HCT116 (cell line): ENCODE data around the gene IL1RAP. TPM values are rescaled to one million over a fixed set of nuclear protein-coding genes. Genes with fewer than 3 reads are reported as not detected.

ENCODE experiments used
- ATAC-seq: fragments of 200-7000 bp; cut with Tn5 transposase; 2 replicates; pipeline ENCODE4 v1.9.1; 2020; ENCODE audit warnings: mild to moderate bottlenecking, moderate library complexity
- BruUV-seq: library from RNA; stranded (reverse); fragments of 400-500 nt; replicated peaks from 2 replicates; lab custom pipeline; 2021; lab: Mats Ljungman, UMichigan
- CTCF ChIA-PET: fragments of 300-600 bp; sonication (Branson Sonifier 250); formaldehyde crosslinking; loops from one replicate; lab custom pipeline; 2021; ENCODE audit warnings: antibody characterized with exemption; lab: Charles Lee
- POLR2A ChIA-PET: fragments of 300-600, 350-600 bp; sonication (Branson Sonifier 250); formaldehyde crosslinking; loops from one replicate; lab custom pipeline; 2021; ENCODE audit warnings: antibody characterized with exemption; lab: Charles Lee
- RAD21 ChIA-PET, 2 experiments: fragments of 300-600 bp; sonication (Branson Sonifier 250); formaldehyde crosslinking; loops; one replicate each; lab custom pipeline; 2023; ENCODE audit warnings: low total read pairs in 2 of 2; ENCODE audit not compliant: uncharacterized antibody in 2 of 2, unreplicated experiment in 2 of 2, low non-redundant PET in 1 of 2; lab: Charles Lee
- DNase-seq: peaks from one replicate; pipeline ENCODE4 v3.0.0-alpha.2; 2010; ENCODE audit warnings: low read depth, low spot score
- H2AFZ ChIP-seq: fragments of 200-600 bp; shearing (Covaris generic), sonication (generic); 2 replicates; pipeline ENCODE4 v1.6.1; 2017; ENCODE audit warnings: low read depth, mixed run types, mixed read lengths, antibody characterized with exemption, low read length; ENCODE audit not compliant: poor library complexity, severe bottlenecking
- H3K27ac ChIP-seq: 2 replicates; pipeline ENCODE4 v1.5.1; 2012; ENCODE audit warnings: low read depth, low read length
- H3K27me3 ChIP-seq: fragments of 200-600 bp; sonication (generic); 2 replicates; pipeline ENCODE4 v1.6.1; 2016; ENCODE audit warnings: mixed run types, low read length, mixed read lengths; ENCODE audit not compliant: insufficient read depth
- H3K36me3 ChIP-seq, 2 experiments: fragments of 200-500 bp in 1 of 2; fragments of 200-600 bp in 1 of 2; sonication (Bioruptor generic) in 1 of 2; sonication (generic) in 1 of 2; 2 replicates each; pipeline versions ENCODE4 v1.5.1 to v1.6.1; 2014 to 2016; ENCODE audit warnings: low read length in 2 of 2, inconsistent platforms in 1 of 2, mixed read lengths in 1 of 2, mixed run types in 1 of 2; ENCODE audit not compliant: insufficient read depth in 2 of 2, control insufficient read depth in 1 of 2
- H3K4me1 ChIP-seq, 2 experiments: fragments of 200-600 bp in 1 of 2; sonication (generic) in 1 of 2; 2 replicates each; pipeline versions ENCODE4 v1.5.1 to v1.6.1; 2012 to 2017; ENCODE audit warnings: low read length in 2 of 2, inconsistent platforms in 1 of 2, mild to moderate bottlenecking in 1 of 2, mixed read lengths in 1 of 2, mixed run types in 1 of 2, moderate library complexity in 1 of 2; ENCODE audit not compliant: insufficient read depth in 2 of 2, control insufficient read depth in 1 of 2
- H3K4me2 ChIP-seq: fragments of 200-600 bp; sonication (generic); 2 replicates; pipeline ENCODE4 v1.6.1; 2017; ENCODE audit warnings: mixed run types, low read length, mixed read lengths
- H3K4me3 ChIP-seq, 2 experiments: fragments of 200-600 bp in 1 of 2; sonication (generic) in 1 of 2; replicated peaks in 1 of 2; 2 replicates each; pipeline ENCODE4 v1.5.1; 2011 to 2016; ENCODE audit warnings: low read length in 2 of 2, control low read depth in 1 of 2, low read depth in 1 of 2, mild to moderate bottlenecking in 1 of 2, mixed read lengths in 1 of 2, mixed run types in 1 of 2
- H3K79me2 ChIP-seq: fragments of 200-600 bp; sonication (generic); 2 replicates; pipeline ENCODE4 v1.6.1; 2017; ENCODE audit warnings: mild to moderate bottlenecking, mixed run types, low read length, moderate library complexity, mixed read lengths; ENCODE audit not compliant: insufficient read depth
- H3K9ac ChIP-seq: fragments of 200-600 bp; sonication (generic); 2 replicates; pipeline ENCODE4 v1.6.1; 2016; ENCODE audit warnings: low read length, mixed read lengths
- H3K9me2 ChIP-seq: fragments of 200-600 bp; sonication (generic), shearing (Covaris generic); 2 replicates; pipeline ENCODE4 v1.6.1; 2017; ENCODE audit warnings: mixed run types, mild to moderate bottlenecking, moderate library complexity; ENCODE audit not compliant: insufficient read depth
- H3K9me3 ChIP-seq, 2 experiments: fragments of 200-500 bp in 1 of 2; fragments of 200-600 bp in 1 of 2; sonication (Bioruptor generic) in 1 of 2; sonication (generic) in 1 of 2; 2 replicates each; pipeline ENCODE4 v1.6.1; 2014 to 2017; ENCODE audit warnings: low read length in 2 of 2, mixed read lengths in 2 of 2, inconsistent platforms in 1 of 2, low read depth in 1 of 2, mild to moderate bottlenecking in 1 of 2, mixed run types in 1 of 2, moderate library complexity in 1 of 2; ENCODE audit not compliant: control insufficient read depth in 1 of 2, insufficient read depth in 1 of 2
- H4K20me1 ChIP-seq: fragments of 200-600 bp; sonication (generic), shearing (Covaris generic); 2 replicates; pipeline ENCODE4 v1.6.1; 2017; ENCODE audit warnings: mixed run types, mild to moderate bottlenecking, moderate library complexity; ENCODE audit not compliant: insufficient read depth
- EGR1 ChIP-seq: IDR thresholded peaks from 2 replicates; pipeline ENCODE4 v1.6.1; 2012; ENCODE audit warnings: low read depth
- EZH2 ChIP-seq: fragments of 200-600 bp; sonication (generic); IDR thresholded peaks from 2 replicates; pipeline ENCODE4 v1.6.1; 2017; ENCODE audit warnings: antibody characterized with exemption, mixed run types
- EZH2phosphoT487 ChIP-seq: fragments of 200-600 bp; IDR thresholded peaks from 2 replicates; pipeline ENCODE4 v1.6.1; 2018; ENCODE audit warnings: antibody characterized with exemption, borderline replicate concordance
- FOSL1 ChIP-seq: IDR thresholded peaks from 2 replicates; pipeline ENCODE4 v1.6.1; 2012; ENCODE audit warnings: low read depth
- JUND ChIP-seq: IDR thresholded peaks from 2 replicates; pipeline ENCODE4 v1.6.1; 2012
- MAX ChIP-seq: IDR thresholded peaks from 2 replicates; pipeline ENCODE4 v1.6.1; 2012
- POLR2A ChIP-seq: IDR thresholded peaks from 2 replicates; pipeline ENCODE4 v1.7.0; 2011; ENCODE audit warnings: borderline replicate concordance; ENCODE audit not compliant: insufficient read depth, insufficient read length; ENCODE audit errors: extremely low read depth
- POLR2AphosphoS5 ChIP-seq: IDR thresholded peaks from 2 replicates; pipeline ENCODE4 v1.6.1; 2011; ENCODE audit warnings: mild to moderate bottlenecking, low read depth, low read length, moderate library complexity
- RAD21 ChIP-seq: IDR thresholded peaks from 2 replicates; pipeline ENCODE4 v1.6.1; 2012; ENCODE audit warnings: low read depth, mild to moderate bottlenecking
- REST ChIP-seq: IDR thresholded peaks from 2 replicates; pipeline ENCODE4 v1.6.1; 2012; ENCODE audit warnings: low read depth
- SIN3A ChIP-seq: IDR thresholded peaks from 2 replicates; pipeline ENCODE4 v1.6.1; 2012; ENCODE audit warnings: low read depth
- SP1 ChIP-seq: IDR thresholded peaks from 2 replicates; pipeline ENCODE4 v1.6.1; 2012; ENCODE audit warnings: low read depth
- SRF ChIP-seq: IDR thresholded peaks from 2 replicates; pipeline ENCODE4 v1.6.1; 2012; ENCODE audit warnings: low read depth
- TCF7L2 ChIP-seq: IDR thresholded peaks from 2 replicates; pipeline ENCODE4 v1.7.0; 2011; ENCODE audit warnings: borderline replicate concordance, inconsistent platforms; ENCODE audit not compliant: insufficient read depth, insufficient read length; ENCODE audit errors: extremely low read depth
- YY1 ChIP-seq: IDR thresholded peaks from 2 replicates; pipeline ENCODE4 v1.6.1; 2011; ENCODE audit warnings: low read length, low read depth, moderate library complexity, mild to moderate bottlenecking; ENCODE audit not compliant: insufficient replicate concordance; ENCODE audit errors: extremely low read depth
- ZBTB33 ChIP-seq: IDR thresholded peaks from 2 replicates; pipeline ENCODE4 v1.6.1; 2011; ENCODE audit warnings: mild to moderate bottlenecking, low read length, moderate library complexity; ENCODE audit not compliant: insufficient replicate concordance; ENCODE audit errors: extremely low read depth
- ZNF274 ChIP-seq: fragments of 200-500 bp; sonication (Bioruptor generic); IDR thresholded peaks from 2 replicates; pipeline ENCODE4 v1.6.1; 2014; ENCODE audit warnings: mild to moderate bottlenecking, low read depth, low read length, inconsistent platforms
- intact Hi-C: fragments of 100-400 bp; cut with micrococcal nuclease; formaldehyde crosslinking; loops from 2 replicates; pipeline ENCODE4 v1.10.0; 2022
- total RNA-seq: library from RNA; stranded (reverse); gene quantifications from one replicate; pipeline ENCODE4 v1.2.1, GENCODE V29; 2021; ENCODE audit not compliant: unreplicated experiment

IL1RAP gene
- total RNA-seq, 1 experiment from 2014 or later, result 5.8 TPM

- Histone ChIP-seq H3K36me3 (no peaks in the 10 kb centered on the region), H3K9me3 (no peaks in the 10 kb centered on the region), H3K4me2 (no peak overlapping the region), H3K27ac (no peak overlapping the region), H3K27me3 (no peaks in the 10 kb centered on the region), H3K9ac (no peak overlapping the region), H2AFZ (no peak overlapping the region), H4K20me1 (no peaks in the 10 kb centered on the region), H3K4me3 (no peak overlapping the region), H3K9me2 (no peaks in the 10 kb centered on the region), H3K4me1 (peaks cover 0 to 5% of the 10 kb centered on the region in 2 experiments; a peak in 1 of 4 replicates), H3K79me2 (no peaks in the 10 kb centered on the region)
- ChIA-PET CTCF (no interaction called here), RAD21 (no interaction called here), POLR2A (no interaction called here)
- TF ChIP-seq RAD21 (no peak), FOSL1 (no peak), MAX (no peak)
- DNase-seq (no peak), ATAC-seq (no peak)
- intact Hi-C loops, result no loop called here
- no TSS peak for BruUV-seq
These were observed 23.3 kb downstream of the IL1RAP start for GRCh38 chr3:190537146-190537545.

GRCh38 chr3:190538288-190538687 lies 24.4 kb downstream of the IL1RAP start:
- peaks cover 0 to 4% of the 10 kb centered on the region in 2 experiments; a peak in 1 of 4 replicates for H3K4me1 ChIP-seq
- TF ChIP-seq POLR2AphosphoS5, result no peak
- no peak for TF ChIP-seq SRF
- TF ChIP-seq SP1, result no peak
- TF ChIP-seq ZNF274, result no peak
- no peak for TF ChIP-seq JUND
- TF ChIP-seq REST, result no peak
- no peak for TF ChIP-seq YY1
- no peak for TF ChIP-seq SIN3A
- no peak for TF ChIP-seq EZH2
- TF ChIP-seq RAD21, result no peak
- no peak for TF ChIP-seq TCF7L2
- TF ChIP-seq FOSL1, result no peak
- TF ChIP-seq EGR1, result no peak
- TF ChIP-seq ZBTB33, result no peak
- no peak for TF ChIP-seq POLR2A
- no peak for TF ChIP-seq EZH2phosphoT487
- H3K4me3 ChIP-seq, result no peak overlapping the region
- no peak for ATAC-seq
- no TSS peak for BruUV-seq
- H3K9me3 ChIP-seq, result no peaks in the 10 kb centered on the region
- ChIA-PET POLR2A (no interaction called here), CTCF (no interaction called here), RAD21 (no interaction called here)
- DNase-seq, result no peak
- H3K9ac ChIP-seq, result no peak overlapping the region
- no peaks in the 10 kb centered on the region for H3K9me2 ChIP-seq
- no peak overlapping the region for H3K27ac ChIP-seq
- H4K20me1 ChIP-seq, result no peaks in the 10 kb centered on the region
- H3K27me3 ChIP-seq, result no peaks in the 10 kb centered on the region
- no peak overlapping the region for H3K4me2 ChIP-seq
- intact Hi-C loops, result no loop called here
- H3K36me3 ChIP-seq, result no peaks in the 10 kb centered on the region
- no peaks in the 10 kb centered on the region for H3K79me2 ChIP-seq
- no peak overlapping the region for H2AFZ ChIP-seq
